ENCODE measurements around the gene C17orf107.
"Not testable (repeated sequence)": the region's sequence is repeated elsewhere in the genome, so short reads cannot be mapped to it uniquely, and the experiment has no call there.

Gene C17orf107

GRCh38 chr17:4859816-4860625, 39.3 kb upstream of the C17orf107 start:
- H3K4me3 ChIP-seq (ENCODE audit: low read depth, low read length) = no peak overlapping the region
- no peak overlapping the region for H3K27ac ChIP-seq
- no peak for TF ChIP-seq CTCF (IDR thresholded peaks at IDR 0.05; ENCODE audit: low read depth, low read length, missing control alignments)
- no peaks in the 10 kb centered on the region for H3K36me3 ChIP-seq (replicated peaks)
- DNase-seq = no peak
- no peaks in the 10 kb centered on the region for H3K27me3 ChIP-seq (replicated peaks)
- in situ Hi-C loops (cut with HindIII; ENCODE audit: low pct_ligation_motif_present, low sequenced_read_pairs) = no loop called here

- Histone ChIP-seq H3K27me3 (replicated peaks) (no peaks in the 10 kb centered on the region), H3K36me3 (replicated peaks) (no peaks in the 10 kb centered on the region), H3K27ac (no peak overlapping the region), H3K4me3 (ENCODE audit: low read depth, low read length) (no peak overlapping the region)
- TF ChIP-seq CTCF (IDR thresholded peaks at IDR 0.05; ENCODE audit: low read depth, low read length, missing control alignments) = no peak
- in situ Hi-C loops (cut with HindIII; ENCODE audit: low pct_ligation_motif_present, low sequenced_read_pairs) = no loop called here
- DNase-seq = no peak
Observed at GRCh38 chr17:4860651-4861050, 38.7 kb upstream of the C17orf107 start.

GRCh38 chr17:4861052-4861451, 38.3 kb upstream of the C17orf107 start:
- H3K27me3 ChIP-seq (replicated peaks) = no peaks in the 10 kb centered on the region
- H3K4me3 ChIP-seq (ENCODE audit: low read depth, low read length) = no peak overlapping the region
- no peak for TF ChIP-seq CTCF (IDR thresholded peaks at IDR 0.05; ENCODE audit: low read depth, low read length, missing control alignments)
- DNase-seq = no peak
- in situ Hi-C loops (cut with HindIII; ENCODE audit: low pct_ligation_motif_present, low sequenced_read_pairs) = no loop called here
- no peak overlapping the region for H3K27ac ChIP-seq
- no peaks in the 10 kb centered on the region for H3K36me3 ChIP-seq (replicated peaks)

- Histone ChIP-seq H3K36me3 (replicated peaks) (no peaks in the 10 kb centered on the region), H3K27ac (no peak overlapping the region), H3K4me3 (ENCODE audit: low read depth, low read length) (no peak overlapping the region), H3K27me3 (replicated peaks) (no peaks in the 10 kb centered on the region)
- no peak for TF ChIP-seq CTCF (IDR thresholded peaks at IDR 0.05; ENCODE audit: low read depth, low read length, missing control alignments)
- no peak for DNase-seq
- in situ Hi-C loops (cut with HindIII; ENCODE audit: low pct_ligation_motif_present, low sequenced_read_pairs) = no loop called here
Observed at GRCh38 chr17:4862720-4863119, 36.6 kb upstream of the C17orf107 start.

- H3K27me3 ChIP-seq (replicated peaks) = no peaks in the 10 kb centered on the region
- in situ Hi-C loops (cut with HindIII; ENCODE audit: low pct_ligation_motif_present, low sequenced_read_pairs) = no loop called here
Observed at GRCh38 chr17:4863321-4863720, 36.0 kb upstream of the C17orf107 start.

GRCh38 chr17:4867535-4867934, 31.8 kb upstream of the C17orf107 start:
- H3K4me3 ChIP-seq (ENCODE audit: low read depth, low read length); DNase-seq; H3K27me3 ChIP-seq (replicated peaks); H3K27ac ChIP-seq; H3K36me3 ChIP-seq (replicated peaks); in situ Hi-C loops (cut with HindIII; ENCODE audit: low pct_ligation_motif_present, low sequenced_read_pairs): not testable (repeated sequence)

More at GRCh38 chr17:4863321-4863720, 36.0 kb upstream of the C17orf107 start:
- Histone ChIP-seq H3K36me3 (replicated peaks) (no peaks in the 10 kb centered on the region), H3K27ac (no peak overlapping the region), H3K4me3 (ENCODE audit: low read depth, low read length) (no peak overlapping the region)
- TF ChIP-seq CTCF (IDR thresholded peaks at IDR 0.05; ENCODE audit: low read depth, low read length, missing control alignments) = no peak
- no peak for DNase-seq

GRCh38 chr17:4869058-4869998, 30.0 kb upstream of the C17orf107 start:
- in situ Hi-C loops (cut with HindIII; ENCODE audit: low pct_ligation_motif_present, low sequenced_read_pairs); H3K4me3 ChIP-seq (ENCODE audit: low read depth, low read length); H3K27ac ChIP-seq; H3K27me3 ChIP-seq (replicated peaks); H3K36me3 ChIP-seq (replicated peaks); DNase-seq: not testable (repeated sequence)

Data from brain microvascular endothelial cell (primary cell).